Thoracic aorta (tissue), 2 donors: ENCODE results near the gene GNPDA1. TPM values are rescaled to one million over a fixed set of nuclear protein-coding genes. Genes with fewer than 3 reads are reported as not detected.
A peak's percentile ranks its signal among the peaks of the same experiment; 100 is the strongest.

Source experiments
- ATAC-seq: fragments of 150-250 bp; one replicate; pipeline ENCODE4 v1.8.0; 2017; ENCODE audit warnings: low read depth; ENCODE audit not compliant: insufficient number of reproducible peaks, low FRiP score
- DNase-seq: peaks from one replicate; pipeline ENCODE4 v3.0.0-alpha.2; 2020; ENCODE audit warnings: low spot score
- H3K27ac ChIP-seq, 2 donors: fragments of 200-600 bp; sonication (generic); 1 replicate in 1 of 2; 2 replicates in 1 of 2; pipeline ENCODE4 v1.5.1; 2016; ENCODE audit warnings: mild to moderate bottlenecking in 2 of 2, moderate library complexity in 2 of 2
- H3K27me3 ChIP-seq: fragments of 200-600 bp; sonication (generic); replicated peaks from 2 replicates; pipeline ENCODE4 v1.6.0; 2016; ENCODE audit warnings: mild to moderate bottlenecking; ENCODE audit not compliant: insufficient read depth
- H3K36me3 ChIP-seq: fragments of 200-600 bp; sonication (generic); one replicate; pipeline ENCODE4 v1.5.1; 2016
- H3K4me1 ChIP-seq, 2 donors: fragments of 200-600 bp; sonication (generic); 1 replicate in 1 of 2; 2 replicates in 1 of 2; pipeline versions ENCODE4 v1.5.1 to v1.6.0; 2016; ENCODE audit warnings: low read depth in 2 of 2, mild to moderate bottlenecking in 1 of 2; ENCODE audit not compliant: control insufficient read depth in 1 of 2
- H3K4me3 ChIP-seq: fragments of 200-600 bp; sonication (generic); 2 replicates; pipeline ENCODE4 v1.5.1; 2016; ENCODE audit warnings: mild to moderate bottlenecking
- H3K9me3 ChIP-seq: fragments of 200-600 bp; sonication (generic); 2 replicates; pipeline ENCODE4 v1.5.1; 2016
- total RNA-seq, 2 donors: library from RNA; depleted of rRNA; stranded (reverse); fragments of >200 nt; gene quantifications; one replicate each; pipeline versions ENCODE4 v1.1.0 to v1.2.3, GENCODE V29; 2016
- TF ChIP-seq, protein P1 (sequence below): fragments of 200-600 bp; sonication (generic); IDR thresholded peaks from one replicate; pipeline ENCODE4 v1.5.1; 2019; ENCODE audit warnings: antibody characterized with exemption

Gene GNPDA1
- total RNA-seq, 2 donors from 2014 or later = 15.8 to 26.5 TPM

DNA sequence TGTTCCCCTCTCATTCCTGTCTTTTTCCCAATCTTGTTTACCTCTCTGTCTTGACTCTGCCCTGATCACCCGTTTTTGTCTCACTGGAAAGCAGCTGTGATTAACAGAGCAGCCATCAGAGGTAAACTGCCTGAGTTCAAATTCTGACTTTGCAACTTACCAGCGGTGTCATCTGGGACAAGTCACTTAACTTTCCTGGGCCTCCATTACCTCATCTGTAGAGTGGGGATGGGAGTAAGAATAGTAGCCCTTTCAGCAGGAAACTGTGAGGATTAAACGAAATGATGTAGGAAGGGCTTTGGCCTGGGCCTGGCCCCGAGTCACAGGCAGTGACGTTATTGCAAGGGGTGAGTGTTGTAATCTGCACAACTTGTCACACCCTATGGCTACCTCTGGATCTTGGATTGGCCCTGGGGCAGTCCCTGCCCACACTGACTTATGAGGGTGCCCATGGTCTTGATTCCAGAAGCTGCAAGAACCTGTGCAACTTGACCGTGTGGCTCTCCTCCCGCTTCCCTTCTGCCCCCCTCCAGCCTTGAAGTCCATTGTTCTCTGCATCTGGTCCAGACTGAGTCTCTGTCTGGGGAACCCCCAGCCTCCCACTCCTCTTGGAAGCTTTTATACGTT is 54.2 kb downstream of the GNPDA1 start:
- TF ChIP-seq, protein P1, sequence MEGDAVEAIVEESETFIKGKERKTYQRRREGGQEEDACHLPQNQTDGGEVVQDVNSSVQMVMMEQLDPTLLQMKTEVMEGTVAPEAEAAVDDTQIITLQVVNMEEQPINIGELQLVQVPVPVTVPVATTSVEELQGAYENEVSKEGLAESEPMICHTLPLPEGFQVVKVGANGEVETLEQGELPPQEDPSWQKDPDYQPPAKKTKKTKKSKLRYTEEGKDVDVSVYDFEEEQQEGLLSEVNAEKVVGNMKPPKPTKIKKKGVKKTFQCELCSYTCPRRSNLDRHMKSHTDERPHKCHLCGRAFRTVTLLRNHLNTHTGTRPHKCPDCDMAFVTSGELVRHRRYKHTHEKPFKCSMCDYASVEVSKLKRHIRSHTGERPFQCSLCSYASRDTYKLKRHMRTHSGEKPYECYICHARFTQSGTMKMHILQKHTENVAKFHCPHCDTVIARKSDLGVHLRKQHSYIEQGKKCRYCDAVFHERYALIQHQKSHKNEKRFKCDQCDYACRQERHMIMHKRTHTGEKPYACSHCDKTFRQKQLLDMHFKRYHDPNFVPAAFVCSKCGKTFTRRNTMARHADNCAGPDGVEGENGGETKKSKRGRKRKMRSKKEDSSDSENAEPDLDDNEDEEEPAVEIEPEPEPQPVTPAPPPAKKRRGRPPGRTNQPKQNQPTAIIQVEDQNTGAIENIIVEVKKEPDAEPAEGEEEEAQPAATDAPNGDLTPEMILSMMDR = no peak
- peak overlapping the region in 1 of 2 donors; percentile 10 for H3K27ac ChIP-seq

DNA sequence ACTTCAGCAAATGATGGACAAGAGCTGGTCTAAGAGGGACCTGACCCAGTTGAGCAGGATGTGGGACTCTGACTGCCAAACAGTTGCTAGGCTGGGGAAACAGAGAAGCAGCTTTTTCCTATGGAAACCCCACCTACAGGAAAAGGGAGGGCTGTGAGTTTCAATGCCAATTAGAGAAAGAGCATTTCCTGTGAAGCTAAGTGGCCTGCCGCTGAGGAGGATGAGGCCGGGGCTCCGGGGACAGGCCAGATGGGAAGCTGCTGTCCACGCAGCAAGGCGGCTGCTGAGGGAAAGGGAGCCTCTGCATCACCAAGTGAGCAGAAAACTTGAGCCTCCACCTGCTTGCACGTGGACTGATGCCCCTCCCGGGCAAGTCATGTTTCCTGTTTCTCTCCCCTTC is 54.7 kb downstream of the GNPDA1 start, which contains the start of gene PCDH12:
Gene PCDH12 (minus strand): TSS at position 90 of the 400 bp plus-strand sequence. CDS start 351 bp downstream, outside the sequence.
- DNase-seq (no peak), ATAC-seq (no peak)
- H3K27ac ChIP-seq = peak within 1 kb of the TSS in 1 of 2 donors; percentile 10
- no peaks in the 10 kb centered on the region for H3K36me3 ChIP-seq
- TF ChIP-seq, protein P1 = no peak
- peaks cover 6 to 29% of the 10 kb centered on the region in 2 donors for H3K4me1 ChIP-seq
- peak within 1 kb of the TSS; percentile 29 for H3K4me3 ChIP-seq
- no peaks in the 10 kb centered on the region for H3K9me3 ChIP-seq
- H3K27me3 ChIP-seq = no peaks in the 10 kb centered on the region

More for the DNA sequence above, 54.2 kb downstream of the GNPDA1 start:
- H3K4me1 ChIP-seq = peaks cover 6 to 29% of the 10 kb centered on the region in 2 donors
- ATAC-seq = no peak
- no peaks in the 10 kb centered on the region for H3K27me3 ChIP-seq
- H3K4me3 ChIP-seq = no peak overlapping the region
- no peaks in the 10 kb centered on the region for H3K9me3 ChIP-seq
- DNase-seq = no peak
- no peaks in the 10 kb centered on the region for H3K36me3 ChIP-seq

DNA sequence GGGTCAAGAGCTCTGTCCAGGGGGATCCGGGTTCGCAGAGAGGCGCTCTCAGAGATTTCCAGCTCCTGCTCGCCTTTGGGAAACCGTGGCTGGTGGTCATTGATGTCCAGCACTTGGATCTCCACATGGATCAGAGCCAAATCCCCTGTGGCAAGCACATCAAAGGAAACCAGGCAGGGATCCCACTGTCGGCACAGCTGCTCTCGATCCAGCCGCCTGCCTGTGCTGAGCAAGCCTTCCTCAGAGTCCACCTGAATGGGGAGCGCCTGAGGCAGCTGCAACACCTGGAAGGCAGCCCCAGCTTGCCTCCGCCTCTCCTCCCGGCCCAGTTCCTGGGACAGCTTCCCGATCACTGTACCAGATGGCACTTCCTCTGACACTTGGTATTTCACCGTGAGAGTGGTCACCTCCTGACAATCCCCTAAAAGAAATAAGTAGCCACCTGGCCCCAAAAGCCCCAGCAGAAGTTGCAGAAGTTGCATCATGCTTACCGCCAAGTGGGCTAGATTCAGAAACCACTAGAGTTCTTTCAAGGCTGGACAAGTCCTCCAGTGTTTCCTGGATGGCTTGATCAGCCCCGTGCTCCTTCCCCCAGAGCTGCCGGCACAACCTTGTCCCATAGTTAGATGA is 55.3 kb downstream of the GNPDA1 start:
- DNase-seq = no peak
- H3K36me3 ChIP-seq = no peaks in the 10 kb centered on the region
- no peak overlapping the region for H3K27ac ChIP-seq
- H3K9me3 ChIP-seq = no peaks in the 10 kb centered on the region
- peaks cover 6 to 23% of the 10 kb centered on the region in 2 donors for H3K4me1 ChIP-seq
- H3K27me3 ChIP-seq = no peaks in the 10 kb centered on the region
- H3K4me3 ChIP-seq = peak overlapping the region; percentile 29
- ATAC-seq = no peak
- TF ChIP-seq, protein P1 = no peak

DNA sequence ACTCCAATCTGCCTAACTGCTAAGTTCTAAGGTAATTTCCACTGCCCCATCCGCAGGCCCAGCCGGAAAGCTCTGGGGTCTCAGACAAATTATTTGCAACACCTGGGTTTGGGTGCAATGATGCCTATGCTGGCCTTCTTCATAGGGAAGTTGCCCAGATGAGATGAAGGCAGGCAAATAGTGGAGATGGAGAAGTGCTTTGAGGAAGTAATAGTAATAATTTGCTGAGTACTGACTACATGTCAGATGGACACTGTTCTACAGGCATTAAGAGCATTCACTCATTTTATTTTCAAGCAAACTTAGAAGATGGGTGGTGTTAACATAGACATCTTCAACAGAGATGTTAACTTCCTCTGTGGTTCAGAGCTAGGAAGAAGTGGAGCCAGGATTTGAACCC is 58.6 kb downstream of the GNPDA1 start:
- no peak for DNase-seq
- Histone ChIP-seq H3K4me3 (no peak overlapping the region), H3K9me3 (no peaks in the 10 kb centered on the region), H3K36me3 (no peaks in the 10 kb centered on the region), H3K27me3 (no peaks in the 10 kb centered on the region), H3K4me1 (no peaks in the 10 kb centered on the region), H3K27ac (no peak overlapping the region)
- TF ChIP-seq, protein P1 = no peak
- ATAC-seq = no peak

DNA sequence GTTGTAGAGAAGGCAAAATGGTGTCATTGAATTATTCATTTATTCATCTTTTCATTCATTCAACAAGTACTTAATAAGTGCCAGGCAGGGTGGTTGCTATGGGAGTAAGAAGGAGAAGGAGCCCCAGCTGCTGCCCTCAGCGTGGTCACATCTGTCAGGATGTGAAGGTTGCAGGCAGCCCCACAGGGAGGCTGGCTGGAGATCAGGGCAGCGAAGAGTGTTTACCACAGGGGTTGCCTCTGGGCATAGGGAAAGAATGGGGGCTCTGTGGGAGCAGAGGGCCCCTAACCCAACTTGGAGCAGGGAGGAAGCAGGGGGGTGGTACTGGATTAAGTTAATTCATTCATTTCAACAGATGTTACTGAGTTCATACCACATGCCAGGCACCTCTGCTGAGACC is 60.8 kb downstream of the GNPDA1 start:
- ATAC-seq = no peak
- DNase-seq = no peak
- no peak overlapping the region for H3K4me3 ChIP-seq
- no peaks in the 10 kb centered on the region for H3K27me3 ChIP-seq
- H3K36me3 ChIP-seq = no peaks in the 10 kb centered on the region
- H3K27ac ChIP-seq = no peak overlapping the region
- no peaks in the 10 kb centered on the region for H3K9me3 ChIP-seq
- H3K4me1 ChIP-seq = no peaks in the 10 kb centered on the region
- TF ChIP-seq, protein P1 = no peak
